RWPE2 (cell line): Measurements from ENCODE around the gene INSC.

Experiments
- ATAC-seq: fragments of 200-7000 bp; cut with Tn5 transposase; 3 replicates; pipeline ENCODE4 v1.9.1; 2021; ENCODE audit warnings: low read depth
- DNase-seq: peaks from one replicate; pipeline ENCODE4 v3.0.0-alpha.2; 2020; ENCODE audit warnings: low spot score
- H3K27ac ChIP-seq: fragments of 450-650 bp; 2 replicates; pipeline ENCODE4 v1.5.1; 2017; ENCODE audit warnings: mild to moderate bottlenecking; ENCODE audit not compliant: poor library complexity, severe bottlenecking
- H3K27me3 ChIP-seq: fragments of 250-450 bp; sonication (Bioruptor Pico); 2 replicates; pipeline ENCODE4 v1.5.1; 2021; ENCODE audit warnings: mild to moderate bottlenecking, moderate library complexity; ENCODE audit not compliant: insufficient read depth, poor library complexity, severe bottlenecking
- H3K36me3 ChIP-seq: fragments of 250-450 bp; sonication (Bioruptor Pico); 2 replicates; pipeline ENCODE4 v1.5.1; 2020; ENCODE audit warnings: low read depth, mild to moderate bottlenecking, moderate library complexity
- H3K4me1 ChIP-seq: fragments of 250-450 bp; sonication (Bioruptor Pico); 2 replicates; pipeline ENCODE4 v1.5.1; 2021; ENCODE audit warnings: mild to moderate bottlenecking, moderate library complexity; ENCODE audit not compliant: insufficient read depth, poor library complexity, severe bottlenecking
- H3K4me3 ChIP-seq: fragments of 250-450 bp; sonication (Bioruptor Pico); 2 replicates; pipeline ENCODE4 v1.5.1; 2021; ENCODE audit warnings: mild to moderate bottlenecking, moderate library complexity; ENCODE audit not compliant: severe bottlenecking
- H3K9me3 ChIP-seq: fragments of 250-450 bp; sonication (Bioruptor Pico); 2 replicates; pipeline ENCODE4 v1.5.1; 2021; ENCODE audit warnings: mild to moderate bottlenecking, moderate library complexity; ENCODE audit not compliant: severe bottlenecking
- TF ChIP-seq, protein P1 (sequence below): fragments of 450-650 bp; IDR thresholded peaks from one replicate; pipeline ENCODE4 v1.5.1; 2017; ENCODE audit warnings: mild to moderate bottlenecking, moderate library complexity; ENCODE audit not compliant: poor library complexity, severe bottlenecking

INSC gene

DNA sequence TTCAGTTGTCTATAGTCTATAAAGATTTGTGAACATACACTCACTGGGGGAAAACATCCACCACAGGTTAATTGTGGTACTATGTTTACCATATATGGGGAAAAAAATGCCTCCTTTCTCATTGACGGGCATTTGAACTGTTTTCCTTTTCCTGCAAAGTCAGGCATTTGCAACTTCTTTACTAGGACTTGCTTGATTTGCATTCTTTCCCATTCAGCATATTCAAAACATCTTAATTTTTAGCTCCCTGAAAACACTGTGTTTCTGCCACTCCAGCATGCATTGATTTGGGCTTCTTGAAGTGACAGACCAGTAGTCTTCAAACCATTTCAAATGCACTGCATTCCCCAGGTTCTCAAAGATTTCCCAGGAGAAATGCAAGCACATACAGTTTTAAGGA, 67.6 kb downstream of the INSC start:
- Histone ChIP-seq H3K9me3 (no peaks in the 10 kb centered on the region), H3K27ac (no peak overlapping the region), H3K4me1 (no peaks in the 10 kb centered on the region), H3K4me3 (no peak overlapping the region), H3K27me3 (no peaks in the 10 kb centered on the region), H3K36me3 (no peaks in the 10 kb centered on the region)
- DNase-seq (no peak), ATAC-seq (no peak)
- TF ChIP-seq, protein P1, sequence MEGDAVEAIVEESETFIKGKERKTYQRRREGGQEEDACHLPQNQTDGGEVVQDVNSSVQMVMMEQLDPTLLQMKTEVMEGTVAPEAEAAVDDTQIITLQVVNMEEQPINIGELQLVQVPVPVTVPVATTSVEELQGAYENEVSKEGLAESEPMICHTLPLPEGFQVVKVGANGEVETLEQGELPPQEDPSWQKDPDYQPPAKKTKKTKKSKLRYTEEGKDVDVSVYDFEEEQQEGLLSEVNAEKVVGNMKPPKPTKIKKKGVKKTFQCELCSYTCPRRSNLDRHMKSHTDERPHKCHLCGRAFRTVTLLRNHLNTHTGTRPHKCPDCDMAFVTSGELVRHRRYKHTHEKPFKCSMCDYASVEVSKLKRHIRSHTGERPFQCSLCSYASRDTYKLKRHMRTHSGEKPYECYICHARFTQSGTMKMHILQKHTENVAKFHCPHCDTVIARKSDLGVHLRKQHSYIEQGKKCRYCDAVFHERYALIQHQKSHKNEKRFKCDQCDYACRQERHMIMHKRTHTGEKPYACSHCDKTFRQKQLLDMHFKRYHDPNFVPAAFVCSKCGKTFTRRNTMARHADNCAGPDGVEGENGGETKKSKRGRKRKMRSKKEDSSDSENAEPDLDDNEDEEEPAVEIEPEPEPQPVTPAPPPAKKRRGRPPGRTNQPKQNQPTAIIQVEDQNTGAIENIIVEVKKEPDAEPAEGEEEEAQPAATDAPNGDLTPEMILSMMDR, result no peak

DNA sequence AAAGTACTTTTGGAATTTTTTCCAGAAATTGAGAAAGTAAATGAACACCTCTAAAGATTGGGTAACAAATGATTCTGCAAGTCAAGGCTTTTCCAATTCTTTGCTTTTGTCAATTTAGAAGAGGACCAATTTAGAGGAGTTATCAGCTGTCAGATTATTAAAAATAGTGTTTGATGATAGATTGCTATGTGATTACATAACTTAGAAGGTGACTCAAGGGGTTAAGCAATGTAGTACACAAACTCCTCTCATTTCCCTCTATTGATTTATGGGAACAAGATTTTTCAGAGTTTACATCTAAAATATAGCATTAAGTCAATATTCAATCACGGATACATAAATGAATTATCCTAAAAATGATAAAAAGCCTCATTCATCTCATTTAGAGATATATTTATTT, 70.3 kb downstream of the INSC start:
- ATAC-seq, result no peak
- H3K9me3 ChIP-seq, result no peaks in the 10 kb centered on the region
- TF ChIP-seq, protein P1, result no peak

DNA sequence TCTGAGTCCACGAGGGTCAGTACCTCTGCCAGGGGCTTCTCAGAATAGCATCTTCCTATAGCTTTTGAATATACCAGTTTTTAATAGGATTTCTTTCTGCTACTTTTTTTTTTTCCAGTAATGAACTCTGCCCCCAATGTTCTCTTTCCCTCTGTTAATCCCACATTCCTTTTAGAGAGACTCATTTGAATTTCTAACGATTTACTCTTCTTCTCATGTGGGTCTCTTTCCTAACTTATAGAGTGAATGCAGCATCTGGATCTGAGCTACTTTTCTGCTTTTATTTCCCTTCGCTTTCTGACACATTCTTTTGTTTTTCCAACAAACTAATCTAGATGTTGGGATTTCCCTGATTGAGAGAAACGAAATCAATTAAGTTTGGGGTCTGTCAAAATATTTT, 71.4 kb downstream of the INSC start:
- DNase-seq, result no peak
- TF ChIP-seq, protein P1, result no peak
- H3K36me3 ChIP-seq, result no peaks in the 10 kb centered on the region
- no peaks in the 10 kb centered on the region for H3K27me3 ChIP-seq
- H3K9me3 ChIP-seq, result no peaks in the 10 kb centered on the region
- no peak overlapping the region for H3K4me3 ChIP-seq
- no peaks in the 10 kb centered on the region for H3K4me1 ChIP-seq
- no peak overlapping the region for H3K27ac ChIP-seq
- ATAC-seq, result no peak

More for the DNA sequence above, 70.3 kb downstream of the INSC start:
- H3K4me3 ChIP-seq, result no peak overlapping the region
- DNase-seq, result no peak
- no peaks in the 10 kb centered on the region for H3K4me1 ChIP-seq
- no peaks in the 10 kb centered on the region for H3K27me3 ChIP-seq
- no peak overlapping the region for H3K27ac ChIP-seq
- H3K36me3 ChIP-seq, result no peaks in the 10 kb centered on the region

DNA sequence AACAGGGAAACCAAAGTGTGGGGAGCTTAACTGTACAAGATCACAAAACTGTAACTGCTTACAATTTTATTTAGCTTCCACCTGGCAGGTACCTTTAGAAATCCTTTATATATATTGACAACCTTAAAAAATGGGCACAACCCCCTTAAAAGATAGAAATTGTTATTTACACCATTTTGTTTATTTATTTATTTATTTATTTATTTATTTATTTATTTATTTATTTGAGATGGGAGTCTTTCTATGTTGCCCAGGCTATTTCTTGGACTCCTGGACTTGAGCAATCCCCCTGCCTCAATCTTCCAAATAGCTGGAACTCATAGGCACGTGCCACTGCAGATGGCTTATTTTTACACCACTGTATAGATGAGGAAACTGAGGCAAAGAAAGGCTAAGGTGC, 74.5 kb downstream of the INSC start:
- no peaks in the 10 kb centered on the region for H3K36me3 ChIP-seq
- TF ChIP-seq, protein P1, result no peak
- H3K27ac ChIP-seq, result no peak overlapping the region
- ATAC-seq, result no peak
- no peaks in the 10 kb centered on the region for H3K4me1 ChIP-seq
- no peak for DNase-seq
- H3K27me3 ChIP-seq, result no peaks in the 10 kb centered on the region
- no peak overlapping the region for H3K4me3 ChIP-seq
- H3K9me3 ChIP-seq, result no peaks in the 10 kb centered on the region

DNA sequence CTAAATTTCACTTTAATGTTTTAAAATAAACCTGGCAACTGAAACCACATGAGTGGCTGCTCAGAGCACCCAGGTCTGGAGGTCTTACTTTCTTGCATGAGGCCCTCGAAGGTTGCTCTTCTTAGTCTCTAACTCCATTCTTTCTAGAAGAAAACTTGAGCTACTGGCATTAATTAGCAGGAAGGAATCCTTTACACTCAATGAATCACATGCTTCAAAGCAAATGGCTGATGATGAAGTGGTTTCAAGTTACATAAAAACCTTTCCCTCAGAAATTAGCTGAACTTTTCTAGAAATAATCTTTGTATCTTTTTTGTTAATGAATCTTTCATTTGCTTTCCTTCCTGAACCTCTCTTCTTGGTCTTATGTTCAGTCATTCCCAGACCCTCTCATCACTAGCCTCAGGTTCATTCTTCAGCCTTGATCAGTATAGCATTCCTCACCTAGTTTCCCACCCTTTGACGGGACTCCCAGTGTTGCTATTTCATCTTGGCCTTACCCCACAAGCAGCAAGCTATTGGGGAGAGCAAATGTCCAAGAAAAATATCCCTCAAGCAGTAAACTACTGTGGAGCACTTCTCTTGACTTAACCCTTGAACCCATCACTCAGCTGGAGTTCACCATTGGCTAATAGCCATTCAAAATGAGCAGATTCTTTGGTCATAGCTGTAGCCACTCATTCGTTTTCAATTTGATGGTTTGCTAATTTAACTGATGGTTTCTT, 75.1 kb downstream of the INSC start:
- Histone ChIP-seq H3K4me1 (no peaks in the 10 kb centered on the region), H3K36me3 (no peaks in the 10 kb centered on the region), H3K4me3 (no peak overlapping the region), H3K9me3 (no peaks in the 10 kb centered on the region), H3K27me3 (no peaks in the 10 kb centered on the region), H3K27ac (no peak overlapping the region)
- DNase-seq (no peak), ATAC-seq (no peak)
- TF ChIP-seq, protein P1, result no peak
